Stimulated activated memory B cell treated with anti-CD40 and anti-IgM and Interleukin-4, amounts not matched to agents 10 μg/mL and 1 μg/mL and 100 μg/mL, for 72 hours (primary cell): ENCODE results near the gene HMGCLL1.

ENCODE experiments used
- ATAC-seq: fragments of 150-1000 bp; cut with Tn5 transposase; 2 replicates; pipeline ENCODE4 v1.10.0; 2021
- H3K27ac Mint-ChIP-seq: one replicate; pipeline ENCODE4 v1.8.0; 2022; ENCODE audit warnings: mild to moderate bottlenecking, mixed read lengths
- H3K27me3 Mint-ChIP-seq: one replicate; pipeline ENCODE4 v1.8.0; 2022; ENCODE audit warnings: mixed read lengths
- H3K36me3 Mint-ChIP-seq: one replicate; pipeline ENCODE4 v1.8.0; 2022; ENCODE audit warnings: mixed read lengths
- H3K4me1 Mint-ChIP-seq: one replicate; pipeline ENCODE4 v1.8.0; 2022; ENCODE audit warnings: mixed read lengths
- H3K4me3 Mint-ChIP-seq: one replicate; pipeline ENCODE4 v1.8.0; 2022; ENCODE audit warnings: mild to moderate bottlenecking, moderate library complexity, mixed read lengths
- H3K9me3 Mint-ChIP-seq: one replicate; pipeline ENCODE4 v1.8.0; 2022; ENCODE audit warnings: mixed read lengths

The HMGCLL1 gene

DNA sequence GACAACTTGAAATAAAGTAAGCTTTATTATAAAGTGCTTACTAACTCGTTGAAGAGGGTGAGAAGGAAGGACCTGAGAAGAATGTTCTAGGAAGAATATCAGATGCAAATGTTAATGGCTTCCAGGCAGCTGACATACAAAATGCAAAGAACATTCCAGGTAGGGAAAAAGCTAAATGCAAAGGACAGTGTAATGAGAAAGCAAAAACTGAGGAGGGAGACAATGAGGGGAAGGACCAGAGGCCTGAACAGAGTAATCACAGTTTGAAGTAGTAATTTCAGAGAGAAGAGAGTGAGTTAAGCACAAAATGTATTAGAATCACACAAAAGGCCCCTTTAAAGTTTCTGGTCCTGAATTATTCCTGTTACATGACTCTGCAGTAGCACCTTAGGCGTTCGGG lies 81.3 kb downstream of the HMGCLL1 start:
- no peaks in the 10 kb centered on the region for H3K27me3 Mint-ChIP-seq
- H3K9me3 Mint-ChIP-seq, result peaks cover 10% of the 10 kb centered on the region
- no peak overlapping the region for H3K27ac Mint-ChIP-seq
- no peak for ATAC-seq
- no peaks in the 10 kb centered on the region for H3K36me3 Mint-ChIP-seq
- no peak overlapping the region for H3K4me3 Mint-ChIP-seq
- H3K4me1 Mint-ChIP-seq, result no peaks in the 10 kb centered on the region

DNA sequence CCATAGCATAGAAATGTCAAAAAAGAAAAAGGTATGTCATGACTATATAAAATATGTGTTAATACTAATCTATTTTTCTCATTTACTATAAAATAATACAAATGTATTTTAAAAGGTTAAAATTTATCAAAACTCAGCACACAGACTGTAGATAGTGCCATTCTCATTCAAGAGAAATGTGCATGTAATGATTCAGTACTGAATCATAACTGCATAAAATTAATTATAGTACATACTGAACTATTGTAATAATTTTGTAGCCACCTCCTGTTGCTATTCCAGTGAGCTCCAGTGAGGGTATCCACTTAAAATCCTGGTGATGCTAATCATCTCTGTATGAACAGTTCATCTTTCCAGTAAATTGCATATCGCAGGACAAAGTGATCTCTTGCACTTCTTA lies 82.8 kb downstream of the HMGCLL1 start:
- ATAC-seq, result no peak
- Mint-ChIP-seq H3K36me3 (no peaks in the 10 kb centered on the region), H3K9me3 (peaks cover 10% of the 10 kb centered on the region), H3K27me3 (no peaks in the 10 kb centered on the region), H3K4me1 (no peaks in the 10 kb centered on the region), H3K27ac (no peak overlapping the region), H3K4me3 (no peak overlapping the region)

DNA sequence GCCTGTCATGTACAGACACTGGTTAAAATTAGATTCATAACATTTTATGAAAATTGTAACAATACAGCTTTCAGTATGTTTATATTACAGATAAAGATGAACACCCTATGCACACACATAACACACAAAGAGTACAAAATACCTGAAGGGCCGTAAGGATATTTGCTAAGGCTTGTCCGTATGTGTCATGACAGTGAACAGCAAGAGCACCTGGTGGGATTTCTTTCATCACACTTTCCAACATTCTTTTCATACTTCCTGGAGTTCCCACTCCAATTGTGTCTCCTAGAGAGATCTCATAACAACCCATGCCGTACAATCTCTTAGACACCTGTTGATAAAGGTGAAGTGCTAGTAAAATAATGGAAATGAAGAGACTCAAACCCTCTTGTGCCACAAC lies 83.7 kb downstream of the HMGCLL1 start:
- ATAC-seq, result no peak
- Mint-ChIP-seq H3K4me3 (no peak overlapping the region), H3K27ac (no peak overlapping the region), H3K9me3 (peaks cover 10% of the 10 kb centered on the region), H3K27me3 (no peaks in the 10 kb centered on the region), H3K36me3 (no peaks in the 10 kb centered on the region), H3K4me1 (no peaks in the 10 kb centered on the region)

DNA sequence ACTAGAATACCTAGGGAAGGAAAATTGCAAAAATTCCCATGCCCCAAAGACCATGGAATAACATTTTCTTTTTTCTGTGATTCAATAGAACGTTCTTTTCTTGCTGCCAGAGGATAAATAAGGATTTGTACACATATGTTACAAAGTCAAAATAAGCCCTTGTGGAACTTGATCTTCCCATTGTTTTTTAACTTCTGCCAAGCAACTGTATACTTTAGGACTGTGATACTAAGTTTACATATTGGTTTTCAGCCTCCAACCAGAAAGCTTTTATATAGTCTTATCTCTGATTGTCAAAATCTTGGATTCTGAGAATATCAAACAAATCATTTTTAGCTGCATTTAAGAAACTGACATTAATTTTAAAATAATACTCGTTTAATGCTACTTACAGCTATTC lies 84.6 kb downstream of the HMGCLL1 start:
- Mint-ChIP-seq H3K27me3 (no peaks in the 10 kb centered on the region), H3K27ac (no peak overlapping the region), H3K36me3 (no peaks in the 10 kb centered on the region), H3K4me1 (no peaks in the 10 kb centered on the region), H3K9me3 (peaks cover 6% of the 10 kb centered on the region), H3K4me3 (no peak overlapping the region)
- ATAC-seq, result no peak

DNA sequence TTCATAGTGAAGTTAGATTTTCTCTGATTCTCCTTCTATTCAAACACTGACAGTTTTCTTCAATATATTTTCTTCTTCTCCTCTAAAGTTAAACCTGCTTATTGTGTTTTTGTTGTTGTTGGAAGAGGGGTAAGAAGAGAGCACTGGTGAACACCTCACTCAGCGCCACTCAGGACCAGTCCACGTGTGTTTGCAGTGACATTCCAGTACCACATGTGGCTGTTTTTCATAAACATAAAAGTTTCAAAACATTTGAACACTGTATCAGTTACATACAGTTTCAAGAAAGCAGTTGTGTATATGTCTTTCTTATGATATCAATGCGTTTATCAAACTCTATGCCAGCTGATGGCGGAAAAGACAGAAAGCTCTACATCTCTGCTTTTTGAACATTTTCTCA lies 86.7 kb downstream of the HMGCLL1 start:
- H3K36me3 Mint-ChIP-seq, result no peaks in the 10 kb centered on the region
- ATAC-seq, result no peak
- peaks cover 9% of the 10 kb centered on the region for H3K9me3 Mint-ChIP-seq
- H3K4me1 Mint-ChIP-seq, result no peaks in the 10 kb centered on the region
- H3K27me3 Mint-ChIP-seq, result no peaks in the 10 kb centered on the region
- no peak overlapping the region for H3K27ac Mint-ChIP-seq
- H3K4me3 Mint-ChIP-seq, result no peak overlapping the region

DNA sequence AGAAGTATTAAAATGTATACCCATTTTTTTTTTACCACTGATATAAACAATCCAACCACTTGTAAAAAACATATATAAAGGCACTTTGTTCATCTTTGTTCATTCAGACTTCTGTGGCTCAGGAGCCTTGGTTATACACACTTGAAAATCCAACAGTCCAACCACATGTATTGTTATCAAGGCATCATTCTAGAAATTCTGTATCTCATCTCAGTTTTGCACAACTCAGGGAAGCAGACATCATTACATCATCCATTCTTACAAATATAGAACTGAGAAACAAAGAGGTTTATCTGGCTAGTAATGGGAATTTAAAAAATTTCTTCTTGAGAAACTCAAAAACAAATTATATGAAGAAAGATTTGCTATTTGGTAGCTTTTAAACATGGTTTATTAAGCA lies 88.1 kb downstream of the HMGCLL1 start:
- Mint-ChIP-seq H3K9me3 (peaks cover 9% of the 10 kb centered on the region), H3K27me3 (no peaks in the 10 kb centered on the region), H3K4me3 (no peak overlapping the region), H3K36me3 (no peaks in the 10 kb centered on the region), H3K4me1 (no peaks in the 10 kb centered on the region), H3K27ac (no peak overlapping the region)
- no peak for ATAC-seq

DNA sequence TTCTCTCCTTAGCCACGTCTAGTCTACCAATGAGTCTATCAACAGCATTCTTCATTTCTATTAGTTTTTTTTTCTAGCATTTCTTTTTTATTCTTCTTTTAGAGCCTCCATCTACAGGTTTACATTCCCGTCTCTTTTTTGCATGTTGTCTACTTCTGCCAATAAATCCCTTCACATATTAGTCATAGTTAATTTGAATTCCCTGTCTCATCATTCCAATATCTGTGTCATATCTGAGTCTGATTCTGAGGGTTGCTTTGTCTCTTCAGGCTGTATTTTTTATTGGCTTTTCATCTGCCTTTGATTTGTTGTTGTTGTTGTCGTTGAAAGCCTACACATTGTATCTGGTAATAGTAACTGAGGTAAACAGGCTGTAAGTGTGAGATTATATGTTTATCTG lies 104.6 kb downstream of the HMGCLL1 start:
- Mint-ChIP-seq H3K4me1 (no peaks in the 10 kb centered on the region), H3K27ac (no peak overlapping the region), H3K27me3 (no peaks in the 10 kb centered on the region), H3K4me3 (no peak overlapping the region), H3K36me3 (no peaks in the 10 kb centered on the region), H3K9me3 (peaks cover 6% of the 10 kb centered on the region)
- ATAC-seq, result no peak

DNA sequence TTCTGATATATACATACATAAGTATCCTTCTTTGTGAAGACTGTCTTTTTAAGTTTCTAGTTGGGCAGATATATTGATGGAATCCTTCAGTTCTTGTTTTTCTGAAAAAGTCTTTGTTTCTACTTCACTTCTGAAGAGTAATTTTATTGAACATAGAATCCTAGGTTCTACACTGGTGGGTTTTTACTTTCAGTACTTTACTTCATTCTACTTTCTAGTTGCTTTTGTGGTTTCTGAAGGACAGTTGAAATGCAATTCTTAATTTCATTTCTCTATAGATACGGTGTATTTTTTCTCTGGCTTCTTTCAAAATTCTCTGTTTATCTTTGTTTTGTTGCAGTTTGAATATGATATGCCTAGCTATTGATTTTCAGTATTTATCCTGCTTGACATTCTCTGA lies 105.3 kb downstream of the HMGCLL1 start:
- Mint-ChIP-seq H3K4me1 (no peaks in the 10 kb centered on the region), H3K27me3 (no peaks in the 10 kb centered on the region), H3K4me3 (no peak overlapping the region), H3K9me3 (peaks cover 8% of the 10 kb centered on the region), H3K36me3 (no peaks in the 10 kb centered on the region), H3K27ac (no peak overlapping the region)
- ATAC-seq, result no peak

DNA sequence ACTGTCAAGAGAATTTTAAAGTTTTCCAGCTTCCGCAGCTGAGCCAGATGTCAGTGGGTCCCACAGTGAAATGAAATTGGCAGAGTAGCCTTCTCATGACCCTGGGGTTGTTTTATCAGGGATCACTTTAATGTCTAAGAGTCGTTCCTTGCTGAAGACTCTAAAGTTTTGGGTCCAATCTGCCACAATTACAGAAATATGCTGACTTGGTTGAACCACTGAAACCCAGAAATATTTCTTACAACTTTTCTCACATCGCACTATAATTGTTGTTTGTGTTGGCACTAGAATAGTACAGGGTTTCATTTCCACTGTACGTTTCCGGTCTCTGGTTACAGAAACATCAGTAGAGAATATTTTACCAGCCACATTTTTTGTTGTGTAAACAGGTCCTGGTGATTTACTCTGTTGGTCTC lies 109.0 kb downstream of the HMGCLL1 start:
- Mint-ChIP-seq H3K4me1 (no peaks in the 10 kb centered on the region), H3K9me3 (peaks cover 8% of the 10 kb centered on the region), H3K27ac (no peak overlapping the region), H3K27me3 (no peaks in the 10 kb centered on the region), H3K36me3 (no peaks in the 10 kb centered on the region), H3K4me3 (no peak overlapping the region)
- ATAC-seq, result no peak

DNA sequence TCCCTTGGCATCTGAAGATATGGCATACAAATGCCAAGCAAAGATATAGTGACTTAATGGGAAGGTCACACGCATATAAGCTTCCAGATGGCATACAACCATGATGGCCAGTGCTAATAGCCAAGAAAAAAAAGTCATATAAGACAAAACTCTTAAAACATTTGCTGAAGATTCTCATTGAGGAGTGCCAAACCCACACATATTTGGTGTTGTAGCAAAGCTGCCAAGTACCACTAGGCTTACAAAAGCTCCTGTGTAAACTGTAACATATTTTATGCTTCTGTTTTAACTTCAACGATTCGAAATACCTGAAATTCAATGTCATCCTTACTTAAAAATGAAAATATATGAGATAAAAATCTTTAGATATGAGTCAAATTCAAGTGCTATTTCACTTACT lies 123.0 kb downstream of the HMGCLL1 start:
- ATAC-seq, result no peak
- no peak overlapping the region for H3K27ac Mint-ChIP-seq
- H3K36me3 Mint-ChIP-seq, result no peaks in the 10 kb centered on the region
- H3K4me1 Mint-ChIP-seq, result no peaks in the 10 kb centered on the region
- H3K9me3 Mint-ChIP-seq, result peaks cover 4% of the 10 kb centered on the region
- H3K4me3 Mint-ChIP-seq, result no peak overlapping the region
- no peaks in the 10 kb centered on the region for H3K27me3 Mint-ChIP-seq

DNA sequence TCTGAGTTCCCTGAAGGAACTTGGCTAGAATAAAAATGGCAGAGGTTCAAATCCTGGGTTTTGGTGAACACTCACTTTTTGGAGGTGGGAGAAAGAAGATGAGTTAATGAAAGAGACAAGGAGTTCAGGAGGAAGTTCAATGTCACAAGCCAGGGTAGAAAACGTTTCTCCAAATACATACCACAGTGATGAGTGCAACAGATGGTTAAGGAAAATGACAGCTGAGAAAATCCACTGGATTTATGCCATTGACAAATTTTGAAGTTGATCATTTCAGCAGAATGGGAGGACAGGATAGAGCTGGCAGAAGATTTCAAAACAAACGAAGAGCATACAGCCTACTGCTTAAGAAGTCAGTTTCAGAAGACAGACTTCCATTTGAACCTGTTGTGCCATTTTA lies 129.0 kb downstream of the HMGCLL1 start:
- no peak overlapping the region for H3K4me3 Mint-ChIP-seq
- H3K9me3 Mint-ChIP-seq, result peaks cover 7% of the 10 kb centered on the region
- H3K36me3 Mint-ChIP-seq, result no peaks in the 10 kb centered on the region
- H3K27me3 Mint-ChIP-seq, result no peaks in the 10 kb centered on the region
- no peak for ATAC-seq
- no peak overlapping the region for H3K27ac Mint-ChIP-seq
- H3K4me1 Mint-ChIP-seq, result no peaks in the 10 kb centered on the region

DNA sequence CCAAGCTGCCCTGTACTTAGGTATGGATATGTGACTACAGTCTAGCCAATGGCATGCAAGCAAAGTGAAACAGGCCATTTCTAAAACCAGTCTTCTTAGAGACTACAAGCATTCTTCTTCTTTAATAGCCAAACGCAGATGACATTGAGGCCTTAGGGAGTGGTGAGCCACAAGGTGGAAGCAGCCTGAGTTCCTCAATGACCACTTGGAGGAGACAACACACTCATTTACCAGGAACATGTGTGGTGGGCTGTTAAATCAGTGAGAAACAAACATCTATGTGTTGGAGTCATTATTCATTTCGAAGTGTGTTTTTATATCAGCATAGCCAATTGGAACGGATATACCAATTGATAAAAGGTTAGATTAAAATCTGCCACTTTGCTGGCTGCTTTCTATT lies 129.8 kb downstream of the HMGCLL1 start:
- Mint-ChIP-seq H3K27me3 (no peaks in the 10 kb centered on the region), H3K4me3 (no peak overlapping the region), H3K4me1 (no peaks in the 10 kb centered on the region), H3K9me3 (peaks cover 7% of the 10 kb centered on the region), H3K27ac (no peak overlapping the region), H3K36me3 (no peaks in the 10 kb centered on the region)
- ATAC-seq, result no peak

DNA sequence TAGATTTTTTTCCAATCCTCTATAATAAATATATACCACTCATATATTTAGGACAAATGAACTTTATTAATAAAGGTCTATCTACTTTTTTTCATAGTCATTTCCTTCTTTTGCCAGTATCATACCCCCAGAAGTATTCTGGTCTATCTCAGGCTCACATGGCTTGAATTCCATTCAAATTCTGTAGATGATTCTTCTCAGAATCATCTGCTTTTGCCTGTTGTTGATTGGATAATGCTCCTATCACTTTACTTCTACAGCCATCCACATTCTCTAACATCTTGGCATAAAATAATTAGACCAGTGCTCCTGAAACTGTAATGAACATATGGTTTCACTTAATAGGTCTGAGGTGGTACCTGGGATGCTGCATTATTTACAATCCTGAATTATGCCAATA lies 130.5 kb downstream of the HMGCLL1 start:
- no peak overlapping the region for H3K4me3 Mint-ChIP-seq
- no peaks in the 10 kb centered on the region for H3K4me1 Mint-ChIP-seq
- no peak for ATAC-seq
- no peaks in the 10 kb centered on the region for H3K27me3 Mint-ChIP-seq
- H3K9me3 Mint-ChIP-seq, result peaks cover 7% of the 10 kb centered on the region
- no peaks in the 10 kb centered on the region for H3K36me3 Mint-ChIP-seq
- H3K27ac Mint-ChIP-seq, result no peak overlapping the region

DNA sequence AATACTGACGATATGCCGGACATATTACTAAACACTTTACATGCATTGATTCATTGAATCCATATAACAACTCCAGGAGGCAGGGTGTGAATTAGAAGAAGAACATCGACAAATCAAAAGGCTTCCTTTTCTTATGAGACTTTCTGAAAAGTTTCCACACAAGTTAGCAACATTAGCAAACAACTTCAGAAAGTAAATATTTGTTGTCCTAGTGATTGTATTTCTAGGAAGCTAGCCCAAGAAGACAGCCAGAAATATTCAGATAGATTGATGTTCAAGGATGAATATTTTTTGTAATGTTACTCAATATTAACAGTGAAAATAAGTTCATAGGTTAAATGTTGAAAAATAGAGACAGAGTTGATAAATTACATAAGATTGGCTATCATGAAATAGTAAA lies 131.1 kb downstream of the HMGCLL1 start:
- Mint-ChIP-seq H3K27ac (no peak overlapping the region), H3K36me3 (no peaks in the 10 kb centered on the region), H3K4me3 (no peak overlapping the region), H3K27me3 (no peaks in the 10 kb centered on the region), H3K9me3 (peaks cover 6% of the 10 kb centered on the region), H3K4me1 (no peaks in the 10 kb centered on the region)
- ATAC-seq, result no peak

DNA sequence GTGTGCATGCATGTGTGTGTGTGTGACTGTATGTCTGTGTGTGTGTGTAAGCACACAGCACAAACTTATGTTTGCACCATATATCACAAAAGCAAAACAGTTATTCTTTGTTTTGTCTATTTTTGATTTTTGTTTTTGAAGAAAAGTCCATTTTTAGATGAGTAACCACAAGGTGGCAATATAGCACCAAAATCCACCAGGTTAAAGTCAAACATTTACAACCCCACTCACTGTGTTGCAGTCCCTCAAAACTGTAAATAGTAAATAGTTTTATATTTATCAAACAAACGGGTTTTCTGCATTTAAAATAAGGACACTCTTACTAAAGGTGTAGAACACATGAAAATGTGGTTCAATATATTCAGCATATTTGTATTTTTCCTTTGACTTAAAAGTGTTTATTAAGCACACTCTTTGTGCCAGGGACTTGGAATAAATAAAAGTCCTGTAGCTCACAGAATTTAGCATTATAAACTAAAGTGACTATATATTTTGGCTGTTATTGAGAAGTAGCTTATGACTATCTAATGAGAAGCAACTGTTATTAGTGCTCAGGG lies 133.3 kb downstream of the HMGCLL1 start:
- no peaks in the 10 kb centered on the region for H3K4me1 Mint-ChIP-seq
- no peak overlapping the region for H3K27ac Mint-ChIP-seq
- no peak for ATAC-seq
- H3K4me3 Mint-ChIP-seq, result no peak overlapping the region
- H3K36me3 Mint-ChIP-seq, result no peaks in the 10 kb centered on the region
- H3K9me3 Mint-ChIP-seq, result peaks cover 6% of the 10 kb centered on the region
- H3K27me3 Mint-ChIP-seq, result no peaks in the 10 kb centered on the region

DNA sequence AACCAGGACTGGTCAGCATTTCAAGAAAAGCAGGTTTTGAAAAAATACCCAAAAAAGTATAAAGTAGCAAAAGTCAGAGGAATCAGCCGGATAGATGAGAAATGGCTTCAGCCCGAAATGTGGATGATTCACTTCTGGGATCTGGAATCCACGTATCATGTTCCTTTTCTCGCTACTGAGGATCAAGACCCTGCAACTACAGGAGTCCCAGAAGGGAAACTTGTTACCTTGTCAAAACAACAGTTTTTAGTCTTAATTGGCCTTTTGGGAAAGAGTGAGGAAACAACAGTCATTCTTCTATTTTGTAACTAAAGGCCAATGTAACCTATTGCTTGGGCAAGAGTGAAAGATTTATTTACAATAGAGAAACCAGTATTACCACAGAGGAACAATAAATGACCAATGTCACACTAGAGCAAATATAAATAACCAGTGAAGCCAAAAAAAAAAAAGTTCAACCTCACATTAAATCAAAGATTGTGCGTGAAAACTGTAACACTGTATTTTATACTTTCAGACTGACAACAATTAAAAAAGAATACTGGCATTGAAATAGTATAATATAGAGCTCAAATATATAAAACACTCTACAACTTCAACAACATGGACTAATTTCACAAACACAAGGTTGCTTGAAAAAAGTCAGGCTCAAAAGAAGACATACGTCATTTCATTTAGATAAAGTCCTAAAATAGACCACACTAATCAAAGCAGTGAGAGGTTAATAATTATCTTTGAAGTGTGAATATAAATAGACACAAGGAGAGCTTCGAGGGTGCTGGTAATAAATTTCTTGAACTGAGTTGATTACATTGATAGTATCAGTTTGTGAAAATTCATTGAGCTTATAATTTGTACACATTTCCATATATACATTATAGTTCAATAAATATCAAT lies 135.5 kb downstream of the HMGCLL1 start:
- no peak for ATAC-seq

More for the DNA sequence above, 135.5 kb downstream of the HMGCLL1 start:
- Mint-ChIP-seq H3K4me1 (no peaks in the 10 kb centered on the region), H3K9me3 (peaks cover 3% of the 10 kb centered on the region), H3K36me3 (no peaks in the 10 kb centered on the region), H3K27ac (no peak overlapping the region), H3K4me3 (no peak overlapping the region), H3K27me3 (no peaks in the 10 kb centered on the region)
